Activated CD8-positive, alpha-beta memory T cell treated with anti-CD3 and anti-CD28 coated beads, Interleukin-2, amount 50 U/mL, for 1 hour (primary cell): ENCODE data around the gene AUTS2.

Experiments used
- DNase-seq: peaks from one replicate; pipeline ENCODE4 v3.0.0-alpha.2; 2020; ENCODE audit errors: extremely low read depth

The AUTS2 gene

GRCh38 chr7:70573696-70574095, 975.4 kb downstream of the AUTS2 start:
- no peak for DNase-seq

- no peak for DNase-seq
Observed at GRCh38 chr7:70574314-70574834, 976.1 kb downstream of the AUTS2 start.

DNA sequence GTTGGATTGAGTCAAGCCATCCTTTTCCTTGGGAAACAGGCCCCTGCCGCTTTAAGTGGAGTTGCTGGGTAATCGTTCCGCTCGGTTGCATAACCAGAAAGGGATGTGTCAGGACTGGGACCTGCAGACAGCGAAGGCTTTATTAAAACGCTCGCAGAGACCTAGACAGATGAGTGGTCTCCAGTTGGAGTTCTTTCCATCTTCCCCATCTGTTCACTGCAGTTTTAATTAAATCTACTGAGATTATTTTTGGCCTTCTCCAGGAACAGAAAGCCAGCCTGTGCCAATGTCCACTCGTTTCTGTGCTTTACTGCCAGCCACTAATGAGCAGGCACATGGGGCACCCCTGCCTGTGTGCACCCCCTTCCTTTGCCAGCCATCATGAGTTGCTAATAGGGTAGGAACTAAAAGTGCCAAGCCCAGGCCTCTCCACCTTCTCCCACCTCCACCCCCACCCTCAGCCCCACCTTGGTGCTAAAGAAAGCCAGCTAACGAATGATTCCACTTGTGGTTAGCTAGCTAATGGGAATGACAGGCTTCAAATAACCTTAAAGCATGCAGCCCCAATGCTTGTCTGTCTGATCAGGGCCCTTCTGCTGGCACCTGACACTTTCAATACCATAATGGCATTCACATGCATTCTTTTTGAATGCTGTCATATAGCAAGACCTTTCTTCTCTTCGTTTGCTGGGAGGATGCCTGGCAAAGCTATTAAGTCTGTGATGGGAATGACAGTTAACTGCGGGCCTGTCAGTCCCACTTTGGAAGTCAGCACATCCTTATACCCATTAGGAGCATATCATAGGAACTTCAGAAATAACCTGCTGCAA, 976.9 kb downstream of the AUTS2 start:
- DNase-seq, result no peak

GRCh38 chr7:70577078-70577477, 978.8 kb downstream of the AUTS2 start:
- no peak for DNase-seq

- DNase-seq, result no peak
Observed at GRCh38 chr7:70578131-70578530, 979.9 kb downstream of the AUTS2 start.

GRCh38 chr7:70579397-70580097, 981.3 kb downstream of the AUTS2 start:
- DNase-seq, result no peak

DNA sequence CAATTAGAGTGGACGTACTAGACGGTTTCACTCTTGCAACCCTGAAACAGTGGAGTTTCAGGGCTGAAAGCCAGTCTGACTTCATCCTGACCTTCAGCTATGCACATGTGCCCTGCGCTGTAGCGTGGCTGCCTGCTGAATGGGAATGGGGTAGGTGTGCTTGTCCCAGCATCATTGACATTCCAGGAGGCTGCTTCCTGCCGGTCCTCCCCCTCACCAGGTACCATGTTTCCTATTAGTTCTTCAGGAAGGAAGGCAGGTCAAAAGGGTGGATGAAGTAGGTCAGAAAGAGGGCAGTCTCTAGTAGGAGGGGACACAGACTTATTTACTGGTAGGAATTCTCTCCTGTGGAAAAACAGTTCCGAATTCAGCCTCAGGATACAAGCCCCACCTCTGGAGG, 981.9 kb downstream of the AUTS2 start:
- DNase-seq, result no peak

GRCh38 chr7:70582927-70583895, 984.9 kb downstream of the AUTS2 start:
- no peak for DNase-seq

DNA sequence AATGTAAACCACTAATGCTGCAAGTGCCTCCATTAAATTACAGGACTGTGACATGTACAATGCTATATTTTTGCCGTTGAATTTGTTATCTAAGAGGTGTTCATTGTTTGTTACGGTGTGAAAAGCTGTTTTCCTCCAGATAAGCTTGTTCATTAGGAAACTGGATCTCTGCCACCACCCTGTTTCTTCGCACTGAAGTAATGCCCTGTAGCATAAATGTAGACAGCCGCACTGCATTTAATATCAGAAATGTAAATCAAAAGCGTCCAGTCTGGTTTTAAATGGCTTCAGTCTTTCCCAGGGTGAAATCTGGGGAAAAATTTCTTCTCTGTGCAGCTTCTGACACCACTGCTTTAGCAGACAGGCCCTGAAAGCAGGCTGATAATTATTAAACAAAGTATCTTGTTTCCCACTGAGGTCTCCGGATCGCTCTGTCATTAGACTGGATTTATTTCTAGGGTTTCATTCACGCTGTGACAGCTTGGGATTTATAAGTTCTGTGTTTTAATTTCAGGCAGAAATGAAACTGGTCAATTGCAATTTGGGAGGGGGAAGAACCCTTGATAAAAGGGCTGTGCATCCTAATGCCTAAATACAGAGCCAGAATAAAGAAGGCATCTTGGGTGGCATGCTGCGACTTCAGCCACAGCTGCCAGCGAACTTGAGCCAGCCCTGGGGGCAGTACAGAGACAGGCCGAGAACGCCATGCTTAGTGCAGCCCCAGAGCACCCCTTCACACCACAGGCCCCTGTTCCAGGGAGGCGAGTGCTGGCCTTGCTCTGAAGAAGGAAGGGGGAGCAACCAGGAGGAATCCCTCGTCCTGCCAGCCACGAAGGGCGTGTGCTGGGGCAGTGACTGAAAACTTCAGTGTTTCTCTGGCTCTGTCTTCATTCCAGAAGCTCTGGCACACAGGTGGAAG, 985.9 kb downstream of the AUTS2 start:
- DNase-seq, result no peak

GRCh38 chr7:70585071-70585470, 986.8 kb downstream of the AUTS2 start:
- DNase-seq, result no peak

DNA sequence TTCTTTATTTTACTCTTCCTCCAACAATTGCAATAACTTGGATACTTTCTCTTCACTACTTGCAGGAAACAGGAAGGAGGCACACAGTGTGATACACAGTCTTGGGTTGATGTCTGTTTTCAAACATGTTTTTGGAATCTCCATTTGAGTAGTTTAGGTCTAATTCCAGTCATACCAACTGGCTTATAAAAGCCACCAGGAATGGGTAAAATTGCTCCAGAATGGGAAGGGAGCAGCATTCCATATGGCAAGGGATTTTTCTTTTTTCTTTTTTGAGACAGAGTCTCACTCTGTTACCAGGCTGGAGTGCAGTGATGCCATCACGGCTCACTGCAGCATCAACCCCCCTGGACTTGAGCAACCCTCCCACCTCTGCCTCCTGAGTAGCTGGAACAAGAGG, 988.5 kb downstream of the AUTS2 start:
- DNase-seq, result no peak

- DNase-seq, result no peak
Observed at GRCh38 chr7:70587739-70588138, 989.5 kb downstream of the AUTS2 start.

- no peak for DNase-seq
Observed at GRCh38 chr7:70588191-70588921, 990.1 kb downstream of the AUTS2 start.

- DNase-seq, result no peak
Observed at GRCh38 chr7:70589010-70589409, 990.7 kb downstream of the AUTS2 start.

GRCh38 chr7:70589590-70589989, 991.3 kb downstream of the AUTS2 start:
- no peak for DNase-seq

- DNase-seq, result no peak
Observed at GRCh38 chr7:70590126-70590854, 992.0 kb downstream of the AUTS2 start.

- DNase-seq, result no peak
Observed at GRCh38 chr7:70591643-70592042, 993.4 kb downstream of the AUTS2 start.

DNA sequence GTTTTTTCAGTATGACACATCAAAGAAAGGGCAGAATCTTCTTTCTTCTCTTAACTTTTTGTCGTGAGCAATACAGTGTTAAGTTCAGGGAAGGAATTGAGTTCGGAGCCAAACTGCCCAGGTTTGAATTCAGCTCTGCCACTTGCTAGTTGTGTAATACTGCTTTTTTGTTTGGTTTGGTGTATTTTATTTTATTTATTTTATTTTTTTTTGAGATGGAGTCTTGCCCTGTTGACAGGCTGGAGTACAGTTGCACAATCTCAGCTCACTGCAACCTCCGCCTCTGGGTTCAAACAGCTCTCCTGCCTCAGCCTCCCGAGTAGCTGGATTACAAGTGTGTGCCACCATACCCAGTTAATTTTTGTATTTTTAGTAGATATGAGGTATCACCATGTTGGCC, 993.9 kb downstream of the AUTS2 start:
- no peak for DNase-seq

DNA sequence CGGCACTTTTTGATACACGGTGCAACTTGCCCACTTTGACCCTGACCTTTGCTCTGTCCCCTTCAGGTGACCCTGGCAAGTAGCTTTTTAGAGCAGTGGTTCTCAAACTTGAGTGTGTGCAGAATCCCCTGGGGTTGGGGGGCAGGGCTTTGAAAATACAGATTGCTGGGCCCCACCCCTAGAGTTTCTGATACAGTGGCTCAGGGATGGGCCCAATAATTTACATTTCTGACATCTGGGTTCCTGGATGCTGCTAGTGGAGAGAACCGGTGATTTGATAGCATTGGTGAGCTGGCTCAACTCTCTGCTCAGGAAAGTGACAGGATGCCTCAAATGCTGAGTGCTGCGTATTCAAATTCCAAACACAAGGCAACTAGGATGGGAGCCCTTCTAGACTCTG, 995.9 kb downstream of the AUTS2 start:
- DNase-seq, result no peak
